HG03064 (cell line): ENCODE measurements around the gene XDH.

Experiments
- ATAC-seq: cut with Tn5 transposase; IDR thresholded peaks from one replicate; pipeline ENCODE4 v1.9.1; 2021; ENCODE audit warnings: low read depth; ENCODE audit not compliant: unreplicated experiment

Gene XDH

DNA sequence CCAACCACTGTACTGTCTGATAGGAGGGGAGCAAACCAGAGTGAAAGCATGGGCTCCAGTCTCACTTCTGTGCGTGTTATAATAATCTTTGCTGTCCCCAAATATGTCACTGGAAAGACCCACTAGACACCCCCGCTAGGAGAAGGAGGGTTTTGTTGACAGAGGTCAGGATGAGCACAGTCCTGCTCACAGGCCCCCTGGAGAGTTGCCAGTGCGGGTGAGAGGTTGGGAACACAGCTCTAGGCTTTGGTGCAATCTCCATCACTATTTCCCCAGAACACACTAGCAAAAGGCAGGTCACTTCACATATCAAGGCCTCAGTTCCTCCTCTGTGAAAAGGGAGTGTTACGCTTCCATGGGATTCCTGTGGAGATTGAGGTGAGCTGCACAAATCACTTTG lies 9.7 kb downstream of the XDH start:
- no peak for ATAC-seq

DNA sequence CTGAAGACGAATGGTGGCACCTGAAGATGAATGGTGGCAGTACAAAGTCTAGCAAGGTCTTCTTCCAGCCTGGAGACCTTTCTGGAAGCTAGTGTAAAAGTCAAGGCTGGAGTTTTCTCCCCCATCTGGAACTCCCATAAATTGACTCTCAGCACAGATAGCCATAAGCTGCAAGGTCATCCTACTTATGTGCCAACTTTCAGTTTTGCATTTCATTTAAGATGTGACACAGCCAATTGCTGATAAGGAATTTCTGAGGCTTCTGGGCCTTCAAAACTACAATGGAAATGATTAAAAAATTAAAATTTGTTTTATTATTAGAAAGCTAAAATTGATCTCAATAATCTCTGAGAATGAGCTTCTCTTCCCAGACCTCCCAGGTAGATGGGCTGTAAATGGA lies 10.2 kb downstream of the XDH start:
- ATAC-seq = no peak

DNA sequence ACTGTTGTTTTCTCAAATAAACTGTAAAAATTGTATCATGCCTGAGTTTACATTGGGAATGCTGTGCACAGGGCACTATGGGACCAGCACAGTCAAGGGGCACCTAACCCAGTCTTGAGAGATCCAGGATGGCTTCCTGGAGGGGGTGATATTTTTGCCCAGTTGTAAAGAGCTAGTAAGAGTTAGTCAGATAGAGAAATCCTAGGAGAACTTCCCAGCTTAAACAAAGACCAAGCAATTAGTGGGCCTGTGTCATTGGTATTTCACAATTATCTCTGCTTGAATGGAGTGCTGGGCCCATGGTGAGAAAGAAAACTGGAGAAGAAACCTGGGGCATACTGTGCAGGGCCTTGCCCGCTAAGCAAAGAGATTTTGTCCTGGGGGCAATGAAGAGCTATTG lies 12.2 kb downstream of the XDH start:
- ATAC-seq = no peak

DNA sequence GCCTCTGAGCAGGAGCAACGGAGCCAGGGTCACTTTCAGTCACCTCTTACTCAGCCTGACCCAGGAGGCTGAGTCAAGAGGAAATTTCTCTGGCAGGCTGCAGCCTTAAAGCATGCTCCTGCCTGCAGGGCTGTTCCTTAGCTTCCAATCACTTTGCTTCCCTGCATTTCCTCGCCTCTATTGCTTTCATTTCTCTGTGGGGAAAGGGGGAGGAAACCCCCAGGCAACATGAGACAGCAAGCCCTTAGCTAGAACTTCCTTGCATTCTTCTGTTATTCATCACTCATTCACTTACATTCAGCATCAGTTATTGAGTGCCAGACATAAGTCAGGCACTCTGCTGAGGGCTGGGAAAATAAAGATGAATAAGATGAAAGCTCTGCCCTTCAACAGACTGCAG lies 13.0 kb downstream of the XDH start:
- no peak for ATAC-seq

DNA sequence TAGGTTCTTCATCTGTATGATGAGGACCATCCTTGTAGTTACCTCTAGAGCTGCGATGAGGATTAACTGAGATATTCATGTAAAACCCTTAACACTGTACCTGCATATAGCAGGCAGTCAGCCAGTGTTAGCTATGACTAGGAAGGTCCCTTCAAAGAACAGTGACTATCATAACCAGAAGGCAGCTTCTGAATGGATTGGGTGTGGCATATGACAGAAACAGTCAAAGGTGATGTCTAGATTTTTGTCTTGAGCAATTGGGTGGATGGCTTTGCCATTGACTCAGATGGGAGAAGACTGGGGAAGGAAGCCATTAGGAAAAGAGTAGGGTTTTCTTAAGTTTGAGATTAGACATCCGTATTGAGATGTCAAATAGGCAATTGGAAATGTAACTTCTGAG lies 15.7 kb downstream of the XDH start:
- ATAC-seq = no peak

DNA sequence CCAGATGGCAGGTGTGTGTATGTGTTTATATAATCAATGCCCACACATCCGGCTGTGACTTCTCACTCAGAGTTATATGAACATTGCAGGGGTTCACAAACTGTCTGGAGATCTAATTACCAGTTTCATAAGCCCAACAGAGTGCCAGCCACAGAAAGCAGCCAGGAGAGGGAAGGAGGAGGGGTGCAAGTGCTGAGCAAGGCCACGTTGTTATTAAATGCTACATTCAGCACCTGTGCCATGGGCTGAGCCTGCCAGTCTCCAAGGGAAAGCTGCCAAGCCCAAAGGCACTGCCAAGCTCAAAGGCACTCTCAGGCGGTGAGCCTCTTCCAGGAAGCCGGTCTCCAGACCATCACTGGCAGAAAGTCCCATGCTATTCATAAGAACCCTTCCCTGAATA lies 17.4 kb downstream of the XDH start:
- ATAC-seq = no peak

DNA sequence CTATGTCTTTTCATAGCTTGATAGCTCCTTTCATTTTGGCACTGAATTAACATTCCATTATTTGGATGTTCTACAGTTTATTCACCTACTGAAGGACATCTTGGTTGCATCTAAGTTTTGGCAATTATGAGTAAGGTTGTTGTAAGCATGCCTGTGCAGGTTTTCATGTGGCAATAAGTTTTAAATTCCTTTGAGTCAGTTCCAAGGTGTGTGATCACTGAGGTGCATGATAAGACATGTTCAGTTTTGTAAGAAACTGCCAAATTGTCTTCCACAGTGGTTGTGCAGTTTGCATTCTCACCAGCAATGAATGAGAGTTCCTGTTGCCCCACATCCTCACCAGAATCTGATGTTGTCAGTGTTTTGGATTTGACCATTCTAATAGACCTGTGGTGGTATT lies 24.2 kb downstream of the XDH start:
- ATAC-seq = no peak

DNA sequence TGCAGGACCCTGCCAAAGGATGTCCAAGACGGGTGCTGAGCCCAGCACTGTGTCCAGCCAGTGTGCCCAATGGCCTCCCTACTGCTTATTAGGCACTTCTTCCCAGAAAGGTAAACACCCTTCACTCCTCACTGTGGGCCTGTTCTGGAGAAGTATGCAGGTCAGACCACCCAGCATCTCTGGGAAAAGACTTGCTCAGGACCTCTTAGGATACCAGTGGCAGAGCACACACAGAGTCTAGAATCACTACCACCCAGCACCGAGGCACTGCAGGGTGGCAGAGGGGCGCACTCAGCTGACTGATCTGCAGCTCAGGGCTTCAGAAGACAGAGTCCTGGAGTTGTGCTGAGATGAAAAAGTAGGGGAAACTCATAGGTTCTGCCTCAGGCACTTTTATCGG lies 25.8 kb downstream of the XDH start:
- no peak for ATAC-seq

DNA sequence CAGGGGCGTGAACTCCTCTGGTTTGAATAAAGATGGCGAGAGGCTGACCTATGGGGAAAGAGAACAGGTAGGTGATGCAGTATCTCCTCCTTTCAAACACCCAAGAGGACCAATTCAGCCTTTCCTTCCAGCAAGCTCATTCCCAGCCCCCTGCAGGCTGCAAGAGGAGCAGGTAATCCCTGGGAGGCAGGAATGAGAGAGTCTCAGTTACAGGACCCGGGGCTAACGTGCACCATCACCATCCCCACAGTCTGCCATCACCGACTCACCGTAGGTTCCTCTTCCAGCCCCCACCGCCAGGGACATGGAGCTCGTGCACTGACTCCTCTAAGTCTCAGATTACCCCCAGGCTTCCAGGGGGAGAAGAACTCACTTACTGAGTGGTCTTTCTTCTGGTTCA lies 26.7 kb downstream of the XDH start:
- no peak for ATAC-seq

DNA sequence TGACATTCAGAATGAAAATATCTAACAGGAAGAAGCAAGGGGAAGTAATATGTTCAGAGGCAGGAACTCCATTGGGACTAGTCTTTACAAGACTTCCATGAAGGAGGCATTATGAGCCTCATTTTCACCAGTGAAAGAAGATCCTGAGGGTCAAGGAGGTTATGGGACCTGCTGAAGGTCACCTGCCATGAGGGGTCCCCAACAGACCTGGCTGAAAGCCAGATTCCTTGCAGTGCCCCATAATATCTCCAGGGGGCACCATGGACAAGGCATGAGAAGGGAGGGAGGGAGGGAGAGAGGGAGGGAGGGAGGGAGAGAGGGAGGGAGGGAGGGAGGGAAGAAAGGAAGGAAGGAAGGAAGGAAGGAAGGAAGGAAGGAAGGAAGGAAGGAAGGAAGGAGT lies 27.9 kb downstream of the XDH start:
- no peak for ATAC-seq

DNA sequence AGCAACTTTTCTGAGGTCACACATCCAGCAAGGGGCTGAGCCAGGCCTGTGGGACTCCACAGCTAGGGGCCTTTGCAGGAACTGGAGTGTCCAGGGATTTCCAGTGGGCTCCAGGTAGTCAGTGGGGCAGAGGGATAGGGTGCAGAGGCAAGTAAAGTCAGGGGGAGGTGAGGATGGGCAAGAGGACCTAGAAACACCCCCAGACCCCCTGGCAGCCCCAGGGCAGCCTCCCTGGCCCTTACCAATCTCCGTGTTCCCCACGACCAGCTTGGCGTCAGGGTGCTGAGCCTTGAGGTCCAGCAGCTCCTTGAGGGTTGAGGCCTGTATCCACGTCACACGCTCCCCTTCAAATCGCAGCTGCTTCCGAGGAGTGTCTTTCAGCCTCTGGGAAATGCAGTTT lies 28.4 kb downstream of the XDH start:
- no peak for ATAC-seq

DNA sequence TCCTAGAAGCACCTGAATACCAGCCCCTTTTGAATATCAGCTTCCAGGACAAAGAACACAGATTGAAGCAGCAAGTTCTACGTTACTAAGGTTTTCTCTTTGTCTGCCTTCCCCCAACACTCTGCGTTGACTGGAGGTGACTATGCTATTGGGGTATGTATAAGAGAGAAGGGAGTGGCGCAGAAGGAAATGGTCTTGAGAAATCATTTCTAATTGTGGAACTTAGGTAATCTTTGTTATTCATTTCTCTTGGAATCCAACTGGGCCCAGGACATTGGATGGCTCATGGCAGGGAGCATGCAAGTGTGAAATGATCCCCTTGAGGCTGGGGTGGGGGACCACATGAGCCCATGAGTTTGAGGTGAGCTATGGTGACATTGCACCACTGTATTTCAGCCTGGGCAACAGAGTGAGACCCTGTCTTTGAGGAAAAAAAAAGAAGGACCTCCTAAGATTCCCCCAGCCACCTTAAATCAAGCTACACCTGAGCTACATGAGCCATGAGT lies 29.7 kb downstream of the XDH start:
- ATAC-seq = no peak

DNA sequence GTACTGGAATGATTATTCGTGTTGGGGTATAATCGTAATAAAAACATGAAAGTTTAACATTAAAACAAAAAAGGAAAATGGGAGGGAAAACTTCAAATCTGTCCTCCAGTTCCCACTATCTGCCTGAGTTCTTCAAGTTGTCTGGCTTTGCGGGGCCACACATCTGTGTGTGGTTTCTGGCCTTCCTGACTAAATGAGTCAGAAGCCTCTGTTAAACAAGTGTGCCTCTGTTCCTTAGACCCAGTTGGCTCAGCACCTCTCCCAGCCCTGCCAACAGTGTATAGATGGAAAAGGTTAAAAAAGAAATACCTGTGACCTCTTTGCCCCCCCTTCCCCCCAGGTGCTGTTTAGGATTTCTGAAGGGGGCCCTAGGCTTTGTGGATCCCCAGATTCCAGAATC lies 30.2 kb downstream of the XDH start:
- no peak for ATAC-seq

DNA sequence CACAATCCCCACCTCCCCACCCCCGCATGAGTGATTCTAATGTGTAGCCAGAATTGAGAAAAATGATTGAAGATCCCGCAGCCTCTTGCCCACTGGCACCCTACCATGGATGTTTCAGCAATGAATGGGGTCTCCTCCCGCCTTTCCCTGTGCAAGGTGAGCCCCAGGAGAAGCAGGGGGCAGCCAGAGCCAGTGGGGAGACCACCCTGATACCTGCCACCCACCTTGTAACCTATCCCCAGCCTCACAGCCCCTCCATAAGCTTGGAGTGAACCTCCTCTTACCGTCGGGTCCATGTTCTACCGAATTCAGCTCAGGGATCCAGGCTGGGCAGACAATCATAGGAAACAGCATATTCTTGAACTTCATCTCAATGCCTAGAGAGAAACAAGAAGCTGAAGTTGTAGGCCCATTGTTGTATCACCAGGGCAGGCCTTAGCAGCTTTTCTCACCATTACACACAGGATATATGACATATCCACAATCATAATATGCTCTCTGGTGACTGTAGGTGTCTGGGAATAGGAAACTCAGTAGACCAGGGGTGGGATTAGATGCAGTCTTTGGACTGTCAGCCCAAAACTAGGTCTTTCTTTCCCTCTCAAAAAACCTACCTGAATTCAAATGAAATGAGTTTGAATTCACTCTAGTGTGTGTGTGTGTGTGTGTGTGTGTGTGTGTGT lies 30.9 kb downstream of the XDH start:
- ATAC-seq = no peak

DNA sequence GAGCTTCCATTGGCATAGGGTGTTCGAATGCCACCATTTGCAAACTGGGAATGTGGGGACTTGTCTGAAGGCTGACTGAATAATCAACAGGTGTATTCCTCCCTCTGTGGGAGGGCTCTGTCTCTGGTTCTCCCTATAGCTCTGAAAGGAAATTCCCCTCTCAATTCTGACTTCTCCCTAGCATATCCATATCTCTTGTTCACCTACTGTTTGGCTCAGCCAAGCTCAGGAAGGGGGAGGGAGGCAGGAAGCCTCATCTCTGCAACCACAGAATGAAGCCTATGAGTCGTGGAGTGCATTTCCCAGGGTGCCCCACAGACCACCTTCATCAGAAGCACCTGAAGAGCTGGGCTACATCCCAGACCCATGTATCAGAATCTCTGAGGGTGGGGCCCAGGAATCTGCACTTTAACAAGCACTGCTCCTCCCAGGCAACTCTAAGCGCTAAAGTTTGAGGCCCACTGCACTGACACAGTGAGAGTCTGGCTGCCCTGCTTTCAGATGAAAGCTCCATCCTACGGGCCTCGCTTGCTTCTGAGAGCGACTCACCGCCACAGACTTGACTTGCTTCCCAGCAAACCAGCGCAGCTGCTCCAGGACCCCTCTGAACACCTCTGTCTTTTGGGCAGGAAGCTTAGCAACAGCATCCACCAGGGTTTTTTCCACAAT lies 32.0 kb downstream of the XDH start:
- no peak for ATAC-seq

DNA sequence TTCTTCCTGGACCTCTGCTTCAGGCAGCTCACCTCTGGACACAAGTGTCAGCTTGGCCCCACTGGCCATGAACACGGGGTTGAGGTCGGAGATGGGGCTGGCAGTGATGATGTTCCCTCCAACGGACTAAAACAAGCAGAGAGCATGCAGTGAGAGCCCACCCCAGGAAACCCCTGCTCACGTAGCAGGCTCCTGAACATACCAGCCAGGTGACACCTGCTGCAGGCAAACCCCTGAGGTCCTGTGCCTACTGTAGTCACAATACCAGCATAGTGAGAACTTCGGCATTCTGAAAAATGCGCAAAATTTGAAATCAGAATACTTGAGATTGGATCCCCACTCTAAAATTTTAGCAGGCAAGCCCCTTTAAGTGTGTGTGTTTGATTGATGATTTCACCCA lies 32.9 kb downstream of the XDH start:
- ATAC-seq = no peak

DNA sequence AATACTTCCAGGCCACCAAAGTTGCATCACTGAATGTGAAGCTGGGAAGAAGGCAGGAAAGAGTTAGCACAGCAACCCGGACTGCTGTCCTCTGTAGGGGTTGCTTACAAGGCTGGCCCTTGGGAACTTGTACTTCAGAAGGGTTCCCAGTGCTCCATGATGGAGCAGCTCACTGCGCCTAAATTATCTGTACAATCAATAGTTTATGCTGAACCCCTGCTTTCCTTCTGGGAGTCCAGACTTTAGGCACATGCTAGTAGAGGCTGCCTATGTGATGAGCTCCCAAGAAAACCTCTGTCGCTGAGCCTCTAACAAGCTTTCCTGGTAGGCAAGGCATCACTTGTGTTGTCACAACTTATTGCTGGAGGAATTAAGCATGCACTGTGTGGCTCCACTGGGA lies 34.3 kb downstream of the XDH start:
- ATAC-seq = no peak

DNA sequence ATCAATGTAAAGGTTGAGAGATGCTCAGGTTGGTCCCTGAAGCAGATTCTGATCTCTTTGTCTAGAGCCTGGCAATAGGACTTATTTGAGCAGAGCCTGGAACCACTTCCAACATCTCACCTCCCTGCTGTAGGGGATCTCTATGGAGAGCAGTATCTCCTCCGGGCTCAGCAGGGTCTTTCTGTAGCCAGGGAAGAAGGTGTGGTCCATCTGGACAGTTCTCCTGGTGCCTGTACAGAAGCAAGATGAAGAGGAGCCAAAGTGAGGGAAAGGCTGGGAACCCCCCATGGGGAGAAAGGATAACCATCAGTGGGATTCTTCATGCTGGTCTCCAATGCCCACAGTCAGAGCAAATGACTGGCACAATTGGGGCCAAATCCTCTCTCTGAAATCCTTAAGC lies 34.8 kb downstream of the XDH start:
- no peak for ATAC-seq

DNA sequence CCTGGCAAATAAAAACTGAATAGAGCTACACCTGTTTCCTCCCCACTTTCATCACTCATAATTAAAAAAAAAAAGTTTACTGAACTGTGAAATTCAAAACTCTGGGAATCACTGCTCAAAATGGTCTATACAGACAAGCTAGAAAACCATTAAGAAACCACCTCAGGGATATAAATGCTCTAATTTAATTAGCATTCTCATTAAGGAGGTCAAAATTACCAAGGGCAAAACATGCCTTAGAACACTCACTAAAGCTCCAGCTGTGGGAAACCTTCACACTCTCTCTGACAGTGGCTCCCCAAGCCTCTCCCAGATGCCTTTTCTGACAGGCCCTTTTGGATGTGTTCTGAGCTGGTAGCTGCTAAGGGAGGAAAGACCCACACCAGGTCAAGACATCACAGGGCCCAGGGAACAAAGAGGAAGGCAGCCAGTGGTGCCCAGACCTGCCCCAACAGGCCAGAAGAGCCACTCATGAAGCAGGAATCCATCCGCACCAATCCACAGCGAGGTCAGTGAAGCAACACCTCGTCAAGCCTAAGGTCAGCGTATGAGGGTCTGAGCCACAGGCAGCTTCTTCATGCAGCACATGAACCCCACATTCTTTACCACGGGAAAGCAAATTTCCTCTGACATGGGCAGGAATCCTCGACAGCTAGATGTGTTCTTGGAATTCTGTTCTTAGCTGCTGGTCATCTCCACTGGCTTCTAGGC lies 35.6 kb downstream of the XDH start:
- no peak for ATAC-seq

DNA sequence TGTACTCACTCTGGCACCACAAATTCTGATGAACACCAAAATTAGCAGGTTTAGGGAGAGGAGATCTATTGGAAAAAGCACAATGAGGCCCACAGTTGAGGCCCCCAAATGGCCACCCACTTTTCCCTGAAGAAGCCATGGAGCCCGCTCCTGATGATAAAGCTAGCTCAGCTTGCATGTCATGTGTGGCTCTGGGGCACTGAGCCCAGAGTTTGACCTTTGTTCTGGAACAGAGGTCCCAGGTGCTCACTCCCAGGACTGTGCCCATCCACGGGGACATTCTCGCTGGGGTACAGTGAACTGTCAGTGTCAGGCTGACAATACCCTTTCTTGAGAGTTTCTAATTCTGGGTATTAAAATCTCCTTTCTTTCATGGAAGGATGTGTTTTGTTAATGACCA lies 36.2 kb downstream of the XDH start:
- no peak for ATAC-seq

DNA sequence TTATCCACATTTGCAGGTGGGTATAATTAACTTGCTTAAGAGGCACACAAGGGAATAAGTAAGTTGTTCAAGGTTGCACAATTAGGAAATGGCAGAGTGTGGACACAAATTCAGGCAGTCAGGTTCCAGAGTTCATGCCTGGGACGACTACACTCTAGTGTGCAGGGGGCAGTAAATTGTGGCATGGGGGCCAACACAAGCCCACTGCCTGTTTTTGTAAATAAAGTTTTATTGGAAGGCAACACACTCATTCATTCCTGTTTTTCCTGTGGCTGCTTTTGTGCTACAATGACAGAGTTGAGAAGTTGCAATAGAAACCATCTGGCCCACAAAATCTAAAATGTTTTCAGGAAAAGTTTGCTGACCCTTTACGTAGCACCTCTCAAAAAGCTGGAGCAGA lies 41.4 kb downstream of the XDH start:
- ATAC-seq = no peak

DNA sequence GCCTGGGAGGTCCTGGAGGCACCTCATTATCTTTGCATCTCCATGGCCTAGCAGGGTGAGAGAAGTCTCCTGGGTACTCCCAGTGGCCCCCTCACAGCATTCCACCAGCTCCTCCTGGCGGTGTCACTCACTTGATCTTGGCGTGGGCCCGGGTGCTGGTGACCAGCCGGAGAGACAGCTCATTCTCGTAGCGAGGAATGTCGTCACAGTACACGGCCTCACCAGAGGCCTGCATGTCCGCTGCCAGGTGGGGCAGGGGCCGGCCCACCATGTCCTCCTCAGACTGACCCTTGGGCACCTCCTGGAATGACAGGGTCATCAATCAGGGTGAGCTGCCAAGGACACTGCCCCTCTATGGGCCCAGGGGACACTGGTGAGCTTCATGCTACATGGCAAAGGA lies 42.4 kb downstream of the XDH start:
- no peak for ATAC-seq
